Tibial artery (tissue), 4 donors: ENCODE data around the gene BTBD9.

ENCODE experiments used
- DNase-seq, 2 donors: peaks; one replicate each; pipeline ENCODE4 v3.0.0-alpha.2; 2019
- H3K27ac ChIP-seq, 2 donors: fragments of 200-600 bp; sonication (generic) in 1 of 2; 1 replicate in 1 of 2; 2 replicates in 1 of 2; pipeline ENCODE4 v1.5.1; 2018 to 2019; ENCODE audit warnings: mild to moderate bottlenecking in 1 of 2
- H3K27me3 ChIP-seq, 2 donors: fragments of 200-600 bp; sonication (generic) in 1 of 2; one replicate each; pipeline versions ENCODE4 v1.5.1 to v1.6.0; 2016 to 2019
- H3K36me3 ChIP-seq, 3 donors: fragments of 200-600 bp; sonication (generic) in 2 of 3; one replicate each; pipeline ENCODE4 v1.5.1; 2016 to 2019; ENCODE audit warnings: mild to moderate bottlenecking in 2 of 3
- H3K4me1 ChIP-seq, 4 donors: fragments of 200-600 bp; sonication (generic) in 2 of 4; 1 replicate in 3 of 4; 2 replicates in 1 of 4; pipeline ENCODE4 v1.5.1; 2016 to 2019
- H3K4me3 ChIP-seq, 2 donors: fragments of 200-600 bp; sonication (generic) in 1 of 2; 1 replicate in 1 of 2; 2 replicates in 1 of 2; pipeline ENCODE4 v1.5.1; 2018 to 2019; ENCODE audit warnings: mild to moderate bottlenecking in 2 of 2
- H3K9me3 ChIP-seq, 3 donors: fragments of 200-600 bp; sonication (generic) in 1 of 3; one replicate each; pipeline ENCODE4 v1.5.1; 2016 to 2019
- intact Hi-C: fragments of 100-400 bp; cut with DNase I; formaldehyde crosslinking; loops from one replicate; pipeline ENCODE4 v1.15.0; 2023; ENCODE audit warnings: low total_unique reads
- TF ChIP-seq, protein P1 (sequence below), 2 experiments: fragments of 200-600 bp in 1 of 2; fragments of 450-650 bp in 1 of 2; IDR thresholded peaks; one replicate each; pipeline ENCODE4 v1.5.1; 2017 to 2019; ENCODE audit warnings: antibody characterized with exemption in 2 of 2, mild to moderate bottlenecking in 1 of 2, moderate library complexity in 1 of 2

BTBD9 gene

DNA sequence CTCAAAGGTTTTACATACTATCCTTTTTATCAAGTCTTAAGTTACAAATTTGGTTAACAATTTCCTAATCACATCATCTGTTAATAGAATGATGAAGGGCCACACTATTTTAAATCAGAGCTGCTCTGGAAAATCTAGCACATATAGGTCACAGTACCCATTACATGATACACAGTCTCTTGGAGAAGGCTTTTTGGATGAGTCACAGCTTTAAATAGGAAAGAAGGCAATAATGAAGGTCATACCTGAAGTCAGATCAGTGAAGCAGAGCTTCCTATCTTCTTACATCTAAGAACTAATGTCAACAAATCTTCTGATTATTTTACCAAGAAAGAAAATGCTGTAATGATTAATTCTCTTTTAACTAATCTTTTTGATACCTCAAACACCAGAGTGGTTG lies 248.5 kb downstream of the BTBD9 start:
- TF ChIP-seq, protein P1, sequence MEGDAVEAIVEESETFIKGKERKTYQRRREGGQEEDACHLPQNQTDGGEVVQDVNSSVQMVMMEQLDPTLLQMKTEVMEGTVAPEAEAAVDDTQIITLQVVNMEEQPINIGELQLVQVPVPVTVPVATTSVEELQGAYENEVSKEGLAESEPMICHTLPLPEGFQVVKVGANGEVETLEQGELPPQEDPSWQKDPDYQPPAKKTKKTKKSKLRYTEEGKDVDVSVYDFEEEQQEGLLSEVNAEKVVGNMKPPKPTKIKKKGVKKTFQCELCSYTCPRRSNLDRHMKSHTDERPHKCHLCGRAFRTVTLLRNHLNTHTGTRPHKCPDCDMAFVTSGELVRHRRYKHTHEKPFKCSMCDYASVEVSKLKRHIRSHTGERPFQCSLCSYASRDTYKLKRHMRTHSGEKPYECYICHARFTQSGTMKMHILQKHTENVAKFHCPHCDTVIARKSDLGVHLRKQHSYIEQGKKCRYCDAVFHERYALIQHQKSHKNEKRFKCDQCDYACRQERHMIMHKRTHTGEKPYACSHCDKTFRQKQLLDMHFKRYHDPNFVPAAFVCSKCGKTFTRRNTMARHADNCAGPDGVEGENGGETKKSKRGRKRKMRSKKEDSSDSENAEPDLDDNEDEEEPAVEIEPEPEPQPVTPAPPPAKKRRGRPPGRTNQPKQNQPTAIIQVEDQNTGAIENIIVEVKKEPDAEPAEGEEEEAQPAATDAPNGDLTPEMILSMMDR (IDR thresholded peaks at IDR 0.05), result no peak
- Histone ChIP-seq H3K4me3 (no peak overlapping the region), H3K27ac (no peak overlapping the region), H3K36me3 (no peaks in the 10 kb centered on the region), H3K27me3 (no peaks in the 10 kb centered on the region), H3K9me3 (no peaks in the 10 kb centered on the region), H3K4me1 (peaks cover 0 to 7% (median 0%) of the 10 kb centered on the region in 4 donors)
- intact Hi-C loops, result no loop called here
- DNase-seq, result no peak

DNA sequence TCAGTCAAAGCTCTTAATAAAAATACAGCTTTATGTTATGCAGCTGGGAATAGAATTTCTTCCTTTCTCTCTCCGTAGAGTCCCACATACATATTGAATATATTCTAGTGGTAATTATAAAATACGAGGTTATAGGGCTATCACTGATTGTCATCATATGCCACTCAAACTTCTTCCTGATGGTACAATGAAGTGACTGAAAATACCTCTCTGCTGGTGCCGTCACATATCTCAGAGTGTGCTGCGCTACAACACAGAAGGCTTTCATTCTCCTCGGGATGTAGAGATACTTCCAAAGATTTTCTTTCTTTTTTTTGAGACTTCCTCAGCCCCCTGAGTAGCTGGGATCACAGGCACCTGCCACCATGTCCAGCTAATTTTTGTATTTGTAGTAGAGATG lies 249.9 kb downstream of the BTBD9 start:
- TF ChIP-seq, protein P1 (IDR thresholded peaks at IDR 0.05), result no peak
- H3K27ac ChIP-seq, result no peak overlapping the region
- no peaks in the 10 kb centered on the region for H3K27me3 ChIP-seq
- intact Hi-C loops, result no loop called here
- H3K4me1 ChIP-seq, result peaks cover 0 to 7% (median 0%) of the 10 kb centered on the region in 4 donors
- H3K9me3 ChIP-seq, result no peaks in the 10 kb centered on the region
- no peak overlapping the region for H3K4me3 ChIP-seq
- no peak for DNase-seq
- no peaks in the 10 kb centered on the region for H3K36me3 ChIP-seq

DNA sequence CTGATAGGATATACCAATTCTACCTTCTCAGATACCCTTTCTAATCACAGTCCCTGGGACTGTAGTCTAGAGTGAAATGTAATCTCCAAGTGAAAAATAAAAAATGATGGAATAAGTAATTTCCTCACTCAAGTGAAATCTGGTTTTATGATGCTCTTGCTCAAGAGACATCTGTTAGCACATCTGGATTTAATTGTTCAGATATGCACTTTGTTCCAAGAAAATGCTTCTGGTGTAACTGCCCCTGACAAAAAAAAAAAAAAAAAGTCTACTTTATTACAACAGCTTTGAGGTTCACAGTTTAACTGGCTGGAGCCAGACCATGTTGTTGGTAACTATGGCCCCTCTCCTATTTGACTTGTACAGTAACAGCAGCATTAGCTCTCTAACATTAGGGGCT lies 251.8 kb downstream of the BTBD9 start:
- Histone ChIP-seq H3K27me3 (no peaks in the 10 kb centered on the region), H3K9me3 (no peaks in the 10 kb centered on the region), H3K4me1 (peaks cover 0 to 7% (median 0%) of the 10 kb centered on the region in 4 donors), H3K27ac (no peak overlapping the region), H3K36me3 (no peaks in the 10 kb centered on the region), H3K4me3 (no peak overlapping the region)
- DNase-seq, result no peak
- intact Hi-C loops, result no loop called here
- TF ChIP-seq, protein P1 (IDR thresholded peaks at IDR 0.05), result no peak

DNA sequence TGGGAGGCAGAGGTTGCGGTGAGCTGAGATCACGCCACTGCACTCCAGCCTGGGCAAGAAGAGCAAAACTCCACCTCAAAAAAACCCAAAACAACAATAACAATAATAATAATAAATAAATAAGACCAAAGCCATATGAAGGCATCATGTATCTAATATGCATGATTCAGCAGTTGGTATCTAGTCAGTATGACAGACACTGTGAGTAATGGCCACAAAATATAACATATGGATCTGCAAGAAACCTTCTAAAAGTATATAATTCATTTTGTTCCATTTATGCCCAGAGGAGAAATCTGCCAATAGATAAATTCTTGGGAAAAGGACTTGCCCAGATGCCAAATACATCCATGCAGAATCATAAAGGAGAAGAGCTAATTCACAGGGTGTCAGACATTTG lies 252.3 kb downstream of the BTBD9 start:
- TF ChIP-seq, protein P1 (IDR thresholded peaks at IDR 0.05), result no peak
- Histone ChIP-seq H3K27me3 (no peaks in the 10 kb centered on the region), H3K36me3 (no peaks in the 10 kb centered on the region), H3K9me3 (no peaks in the 10 kb centered on the region), H3K27ac (no peak overlapping the region), H3K4me1 (peaks cover 0 to 7% (median 0%) of the 10 kb centered on the region in 4 donors), H3K4me3 (no peak overlapping the region)
- DNase-seq, result no peak
- intact Hi-C loops, result no loop called here

DNA sequence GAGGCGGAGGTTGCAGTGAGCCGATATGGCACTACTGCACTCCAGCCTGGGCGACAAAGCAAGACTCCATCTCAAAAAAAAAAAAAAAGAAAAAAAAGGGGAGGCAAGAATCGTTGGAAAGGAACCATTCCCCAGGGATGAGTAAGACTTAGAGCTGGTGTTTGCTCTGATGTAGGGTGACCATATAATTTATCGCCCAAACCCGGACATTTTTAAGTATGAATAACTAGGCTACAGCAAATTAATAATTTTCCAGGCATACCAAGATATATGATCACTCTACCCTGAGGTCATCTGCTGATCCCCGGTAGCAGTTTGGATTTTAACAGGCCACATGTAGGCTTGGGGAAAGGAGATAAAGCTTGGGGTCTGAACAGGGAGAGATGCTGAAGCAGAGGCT lies 260.9 kb downstream of the BTBD9 start:
- no peak for DNase-seq
- Histone ChIP-seq H3K27ac (no peak overlapping the region), H3K27me3 (no peaks in the 10 kb centered on the region), H3K4me3 (no peak overlapping the region), H3K9me3 (no peaks in the 10 kb centered on the region), H3K36me3 (no peaks in the 10 kb centered on the region), H3K4me1 (peaks cover 0 to 7% (median 0%) of the 10 kb centered on the region in 4 donors)
- intact Hi-C loops, result no loop called here
- TF ChIP-seq, protein P1 (IDR thresholded peaks at IDR 0.05), result no peak

DNA sequence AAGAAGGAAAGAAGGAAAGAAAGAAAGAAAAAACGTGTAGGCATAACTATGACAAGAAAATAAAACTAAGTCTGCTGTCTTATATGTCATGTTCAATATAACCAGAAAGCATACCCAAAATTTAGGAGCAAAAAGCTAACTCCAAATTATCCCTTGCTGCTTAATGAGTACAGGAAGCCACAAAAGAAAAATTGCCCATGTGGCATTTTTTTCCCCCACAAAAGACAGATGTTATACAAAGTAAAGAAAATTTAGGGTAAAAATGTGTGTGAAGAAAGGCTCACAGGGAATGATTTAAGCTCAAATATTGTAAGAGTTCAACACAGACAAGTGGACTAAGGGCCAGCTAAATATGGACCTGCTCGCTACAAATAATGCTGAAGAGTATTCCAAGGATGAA lies 263.8 kb downstream of the BTBD9 start:
- Histone ChIP-seq H3K4me1 (peaks cover 0 to 7% (median 0%) of the 10 kb centered on the region in 4 donors), H3K4me3 (no peak overlapping the region), H3K9me3 (no peaks in the 10 kb centered on the region), H3K36me3 (no peaks in the 10 kb centered on the region), H3K27me3 (no peaks in the 10 kb centered on the region), H3K27ac (no peak overlapping the region)
- TF ChIP-seq, protein P1 (IDR thresholded peaks at IDR 0.05), result no peak
- intact Hi-C loops, result no loop called here
- no peak for DNase-seq
